WTC11 (cell line): Measurements from ENCODE around the gene KLHL10. TPM values are rescaled to one million over a fixed set of nuclear protein-coding genes. Genes with fewer than 3 reads are reported as not detected.

Source experiments
- ATAC-seq: fragments of 200-7000 bp; cut with Tn5 transposase; 2 replicates; pipeline ENCODE4 v1.10.0; 2021; ENCODE audit warnings: mild to moderate bottlenecking, moderate library complexity
- CTCF ChIA-PET: fragments of 300-600 bp; sonication (Branson Sonifier 250); formaldehyde crosslinking; loops from one replicate; lab custom pipeline; 2021; ENCODE audit warnings: antibody characterized with exemption; lab: Charles Lee
- POLR2A ChIA-PET: fragments of 350-600 bp; sonication (Branson Sonifier 250); formaldehyde crosslinking; loops from one replicate; lab custom pipeline; 2021; ENCODE audit warnings: antibody characterized with exemption; lab: Charles Lee
- DNase-seq: peaks from one replicate; pipeline ENCODE4 v3.0.0; 2021; ENCODE audit warnings: low spot score
- H3K27ac Mint-ChIP-seq: 2 replicates; pipeline ENCODE4 v1.8.0; 2021; ENCODE audit warnings: mixed read lengths
- H3K27me3 Mint-ChIP-seq: 2 replicates; pipeline ENCODE4 v1.8.0; 2021; ENCODE audit warnings: low read depth, mild to moderate bottlenecking, moderate library complexity, mixed read lengths
- H3K36me3 Mint-ChIP-seq: 2 replicates; pipeline ENCODE4 v1.8.0; 2021; ENCODE audit warnings: mixed read lengths
- H3K4me1 Mint-ChIP-seq: 2 replicates; pipeline ENCODE4 v1.8.0; 2022; ENCODE audit warnings: mixed read lengths
- H3K4me3 Mint-ChIP-seq: 2 replicates; pipeline ENCODE4 v1.8.0; 2021; ENCODE audit warnings: mild to moderate bottlenecking, moderate library complexity, mixed read lengths
- H3K9me3 Mint-ChIP-seq: 2 replicates; pipeline ENCODE4 v1.8.0; 2021; ENCODE audit warnings: mixed read lengths
- E2F4 ChIP-seq: sonication (generic); formaldehyde crosslinking; IDR thresholded peaks from 2 replicates; pipeline ENCODE4 v1.8.1; 2022; ENCODE audit warnings: low read depth, mild to moderate bottlenecking, moderate library complexity, missing genetic modification reagents, borderline replicate concordance
- ESRRA ChIP-seq: sonication (generic); formaldehyde crosslinking; IDR thresholded peaks from 2 replicates; pipeline ENCODE4 v1.8.1; 2022; ENCODE audit warnings: mild to moderate bottlenecking, missing genetic modification reagents, borderline replicate concordance
- IRF1 ChIP-seq: sonication (generic); formaldehyde crosslinking; IDR thresholded peaks from 2 replicates; pipeline ENCODE4 v1.8.0; 2023; ENCODE audit warnings: missing genetic modification reagents
- JAZF1 ChIP-seq: fragments of 250-450 bp; sonication (Bioruptor Pico); IDR thresholded peaks from 2 replicates; pipeline ENCODE4 v1.9.0; 2021; ENCODE audit warnings: moderate library complexity, mild to moderate bottlenecking, inconsistent platforms
- NFYB ChIP-seq: sonication (generic); formaldehyde crosslinking; conservative IDR thresholded peaks from 2 replicates; pipeline ENCODE4 v1.8.0; 2022; ENCODE audit warnings: low read depth, missing genetic modification reagents
- SP1 ChIP-seq: sonication (generic); formaldehyde crosslinking; conservative IDR thresholded peaks from 2 replicates; pipeline ENCODE4 v1.8.1; 2022; ENCODE audit warnings: missing genetic modification reagents
- TP53 ChIP-seq: sonication (generic); formaldehyde crosslinking; IDR thresholded peaks from 2 replicates; pipeline ENCODE4 v1.8.1; 2023; ENCODE audit warnings: mild to moderate bottlenecking, missing genetic modification reagents
- total RNA-seq: library from RNA; stranded (reverse); gene quantifications from 3 replicates; pipeline ENCODE4 v1.2.3, GENCODE V29; 2021

KLHL10 gene
- total RNA-seq, 1 experiment from 2014 or later, result 0.35 TPM

GRCh38 chr17:41895617-41896016 is 58.0 kb downstream of the KLHL10 start:
- Mint-ChIP-seq H3K27ac (peak overlapping the region; percentile 21; the same call in 1 of the 2 replicates), H3K4me1 (no peaks in the 10 kb centered on the region), H3K9me3 (no peaks in the 10 kb centered on the region), H3K36me3 (peaks cover 76% of the 10 kb centered on the region), H3K4me3 (no peak overlapping the region), H3K27me3 (no peaks in the 10 kb centered on the region; the same call in 1 of the 2 replicates)
- CTCF ChIA-PET, result interaction anchor here (3.6 kb wide), 1 partner anchor 64 kb away, joined by 13 read pairs; no protein-coding TSS in a partner anchor
- ATAC-seq (no peak), DNase-seq (no peak)
- POLR2A ChIA-PET, result no interaction called here
- TF ChIP-seq IRF1 (CRISPR knock-in tag) (no peak), TP53 (CRISPR knock-in tag) (no peak)

GRCh38 chr17:41896726-41897125 is 59.1 kb downstream of the KLHL10 start:
- no peak for DNase-seq
- POLR2A ChIA-PET, result interaction anchor here (1.0 kb wide), 1 partner anchor 17 kb away, joined by 3 read pairs; no protein-coding TSS in a partner anchor
- H3K4me3 Mint-ChIP-seq, result no peak overlapping the region
- H3K27me3 Mint-ChIP-seq, result no peaks in the 10 kb centered on the region; the same call in 1 of the 2 replicates
- peak; percentile 43; the same call in 1 of the 2 replicates for ATAC-seq
- H3K27ac Mint-ChIP-seq, result peak overlapping the region; percentile 32; the same call in 1 of the 2 replicates
- H3K4me1 Mint-ChIP-seq, result no peaks in the 10 kb centered on the region
- H3K36me3 Mint-ChIP-seq, result peaks cover 82% of the 10 kb centered on the region
- no peaks in the 10 kb centered on the region for H3K9me3 Mint-ChIP-seq
- no peak for TF ChIP-seq NFYB (CRISPR knock-in tag)
- no peak for TF ChIP-seq JAZF1 (CRISPR knock-in tag)
- no peak for TF ChIP-seq E2F4
- no peak for TF ChIP-seq SP1 (CRISPR knock-in tag)
- no peak for TF ChIP-seq ESRRA
- CTCF ChIA-PET, result interaction anchor here (1.7 kb wide), 1 partner anchor 63 kb away, joined by 10 read pairs; no protein-coding TSS in a partner anchor

Other genes starting within 250 kb of the KLHL10 start
- gene KRT16, start 225.1 kb upstream of the KLHL10 start, total RNA-seq, result not detected in 3 replicates
- 0.53 to 1.5 TPM (median 0.92 TPM) in 3 replicates for gene KRT17, start 213.2 kb upstream of the KLHL10 start, total RNA-seq
- gene EIF1, start 148.9 kb upstream of the KLHL10 start, total RNA-seq, result 466 to 481 TPM (median 475 TPM) in 3 replicates
- gene GAST, start 125.5 kb upstream of the KLHL10 start, total RNA-seq, result not detected in 3 replicates
- gene HAP1, start 103.2 kb upstream of the KLHL10 start, total RNA-seq, result 4.4 to 5.0 TPM (median 4.4 TPM) in 3 replicates
- gene JUP, start 51.1 kb upstream of the KLHL10 start, total RNA-seq, result 93.5 to 103 TPM (median 100 TPM) in 3 replicates
- gene P3H4, start 25.9 kb upstream of the KLHL10 start, total RNA-seq, result 32.1 to 34.6 TPM (median 33.5 TPM) in 3 replicates
- gene FKBP10, start 24.8 kb upstream of the KLHL10 start, total RNA-seq, result 227 to 243 TPM (median 232 TPM) in 3 replicates
- gene NT5C3B, start 1.6 kb upstream of the KLHL10 start, total RNA-seq, result 58.1 to 62.9 TPM (median 59.4 TPM) in 3 replicates
- gene KLHL11, start 27.6 kb downstream of the KLHL10 start, total RNA-seq, result 13.4 to 15.0 TPM (median 14.7 TPM) in 3 replicates
- gene ACLY, start 81.1 kb downstream of the KLHL10 start, total RNA-seq, result 312 to 350 TPM (median 316 TPM) in 3 replicates
- 1.2 to 2.1 TPM (median 1.9 TPM) in 3 replicates for gene ODAD4, start 92.8 kb downstream of the KLHL10 start, total RNA-seq
- gene CNP, start 129.0 kb downstream of the KLHL10 start, total RNA-seq, result 52.5 to 54.2 TPM (median 53.9 TPM) in 3 replicates
- 111 to 140 TPM (median 114 TPM) in 3 replicates for gene DNAJC7, start 179.6 kb downstream of the KLHL10 start, total RNA-seq
- 31.9 to 37.3 TPM (median 36.1 TPM) in 3 replicates for gene NKIRAS2, start 182.3 kb downstream of the KLHL10 start, total RNA-seq
- 1.9 to 2.8 TPM (median 2.5 TPM) in 3 replicates for gene C17orf113, start 212.8 kb downstream of the KLHL10 start, total RNA-seq